HG03108 (cell line): ENCODE measurements around the gene NEU4.
"Not testable (repeated sequence)": the region's sequence is repeated elsewhere in the genome, so short reads cannot be mapped to it uniquely, and the experiment has no call there.

Experiments
- ATAC-seq: cut with Tn5 transposase; IDR thresholded peaks from one replicate; pipeline ENCODE4 v1.9.1; 2021; ENCODE audit warnings: moderate library complexity; ENCODE audit not compliant: unreplicated experiment

Gene NEU4

DNA sequence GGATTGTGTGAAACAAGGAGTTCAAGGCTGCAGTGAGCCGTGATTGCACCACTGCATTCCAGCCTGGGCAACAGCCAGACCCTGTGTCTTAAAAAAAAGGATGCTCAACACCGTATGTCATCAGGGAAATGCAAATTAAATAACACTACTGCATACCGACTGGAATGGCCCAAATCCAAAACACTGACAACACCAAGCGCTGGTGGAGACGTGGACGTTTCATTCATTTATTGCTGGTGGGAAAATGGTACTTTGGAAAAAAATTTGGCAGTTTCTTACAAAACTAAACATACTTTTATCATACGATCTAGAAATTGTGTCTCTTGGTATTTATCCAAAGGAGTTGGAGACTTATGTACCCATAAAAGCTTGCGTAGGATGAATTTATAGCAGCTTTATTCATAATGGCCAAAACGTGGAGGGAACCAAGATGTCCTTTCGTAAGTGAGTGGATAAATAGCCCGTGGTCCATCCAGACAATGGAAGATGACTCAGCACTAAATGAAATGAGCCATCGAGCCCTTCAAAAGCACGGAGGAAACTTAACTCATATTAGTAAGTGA is 24.2 kb downstream of the NEU4 start:
- no peak for ATAC-seq

DNA sequence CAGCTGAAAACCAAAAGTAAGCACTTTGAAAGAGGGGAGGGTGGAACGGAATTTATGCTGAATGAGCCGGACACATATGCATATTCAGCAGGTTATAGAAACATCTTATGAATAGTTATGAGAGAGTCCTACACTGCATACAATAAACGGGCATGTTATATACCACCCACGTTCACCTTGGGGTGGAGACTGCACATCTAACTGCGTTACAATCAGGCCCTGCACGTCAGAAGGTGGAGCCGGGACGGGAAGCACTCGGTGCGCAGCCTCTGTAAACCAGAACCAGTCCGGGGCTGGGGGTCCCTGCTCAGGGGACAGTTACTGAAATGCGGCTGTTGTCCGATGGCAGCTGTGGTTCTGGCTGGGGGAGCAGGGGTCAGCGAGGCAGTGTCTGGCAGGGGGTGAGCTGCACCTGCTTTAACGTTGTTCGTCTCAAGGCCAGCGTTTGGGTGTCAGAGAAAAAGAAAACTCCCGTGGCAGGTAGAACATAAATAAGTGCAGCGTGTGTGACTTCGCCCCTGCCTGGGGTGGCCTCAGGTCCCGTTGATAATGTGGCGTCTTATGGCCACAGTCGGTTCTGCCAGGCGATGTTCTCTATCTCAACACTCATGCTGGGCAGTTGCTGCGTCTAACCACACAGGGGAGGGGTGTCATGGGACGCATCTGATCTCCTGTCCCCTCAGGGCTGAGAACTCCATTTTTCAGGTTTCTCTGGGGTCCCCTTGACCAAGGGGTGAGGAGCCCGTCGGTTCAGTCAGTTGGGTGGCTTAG is 24.9 kb downstream of the NEU4 start:
- not testable (repeated sequence) for ATAC-seq

DNA sequence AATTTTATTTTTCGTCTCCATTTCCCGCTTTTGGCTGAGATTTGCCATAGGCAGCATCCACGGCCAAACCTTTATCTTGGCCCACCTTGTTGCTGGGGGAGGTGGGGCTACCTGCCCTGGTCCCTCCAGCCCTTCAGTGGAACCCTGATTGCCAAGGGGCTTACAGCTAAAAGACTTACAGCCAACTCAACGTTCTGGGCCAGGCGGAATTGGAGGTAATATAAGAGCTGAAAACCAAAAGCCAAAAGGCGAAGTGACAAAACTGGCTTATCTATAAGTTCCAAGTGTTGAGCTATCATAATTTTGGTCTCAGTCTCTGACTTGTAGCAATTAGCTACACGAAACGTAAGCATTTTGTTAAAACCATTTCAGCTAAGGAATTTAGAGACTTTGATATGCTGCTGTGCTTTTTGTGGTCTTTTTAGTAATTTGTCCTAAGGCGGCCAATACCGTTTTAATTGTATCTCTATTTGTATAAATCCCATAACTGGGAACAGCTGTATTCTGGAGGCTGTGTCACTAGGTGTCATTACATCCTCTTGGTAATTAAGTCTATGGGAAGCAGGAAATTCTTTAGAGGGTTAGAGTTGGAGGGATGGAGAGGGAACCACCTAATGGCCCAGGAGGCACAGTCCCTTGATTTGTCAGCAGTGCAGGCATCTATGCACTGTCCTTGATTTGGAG is 25.7 kb downstream of the NEU4 start:
- ATAC-seq: no peak

DNA sequence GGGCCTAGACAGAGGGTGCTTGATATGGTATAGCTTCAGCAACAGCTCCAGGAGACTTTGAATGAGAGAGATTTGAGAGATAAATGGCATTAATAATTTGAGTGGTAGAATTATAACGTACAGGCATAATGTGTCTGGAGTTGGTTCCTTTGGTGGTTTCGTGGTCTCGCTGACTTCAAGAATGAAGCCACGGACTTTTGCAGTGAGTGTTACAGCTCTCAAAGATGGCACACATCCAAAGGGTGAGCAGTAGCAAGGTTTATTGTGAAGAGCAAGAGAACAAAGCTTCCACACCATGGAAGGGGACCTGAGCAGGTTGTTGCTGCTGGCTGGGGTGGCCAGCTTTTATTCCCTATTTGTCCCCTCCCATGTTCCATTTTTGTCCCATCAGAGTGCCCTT is 26.6 kb downstream of the NEU4 start:
- no peak for ATAC-seq

GRCh38 chr2:241836292-241836691 is 27.3 kb downstream of the NEU4 start:
- no peak for ATAC-seq

DNA sequence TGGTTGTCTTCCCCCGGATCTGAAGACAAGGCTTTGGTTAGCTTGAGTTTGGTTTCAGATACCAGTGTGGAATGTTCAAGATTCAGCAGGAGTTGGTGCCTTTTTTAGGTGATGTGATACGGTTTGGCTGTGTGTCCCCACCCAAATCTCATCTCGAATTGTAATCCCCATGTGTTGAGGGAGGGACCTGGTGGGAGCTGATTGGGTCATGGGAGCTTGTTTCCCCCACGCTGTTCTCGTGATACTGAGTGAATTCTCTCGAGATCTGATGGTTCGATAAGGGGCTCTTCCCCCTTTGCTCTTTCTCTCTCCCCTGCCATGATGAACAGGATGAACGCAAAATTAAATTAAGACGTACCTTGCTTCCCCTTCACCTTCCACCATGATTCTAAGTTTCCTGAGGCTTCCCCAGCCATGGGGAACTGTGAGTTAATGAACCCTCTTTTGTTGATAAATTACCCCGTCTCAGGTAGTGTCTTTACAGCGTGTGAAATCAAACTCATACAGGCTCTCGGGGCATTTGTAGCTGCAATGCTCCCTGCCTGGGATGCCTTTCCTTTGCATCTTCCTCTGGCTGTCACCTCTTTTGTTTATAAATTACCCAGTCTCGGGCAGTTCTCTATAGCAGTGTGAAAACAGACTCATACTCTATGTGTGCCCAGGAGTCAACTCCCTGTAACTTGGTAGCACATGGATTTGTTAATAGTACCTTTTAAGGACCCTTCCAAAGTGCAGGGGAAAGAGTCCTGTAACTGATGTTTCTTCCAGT is 28.4 kb downstream of the NEU4 start:
- ATAC-seq: no peak

DNA sequence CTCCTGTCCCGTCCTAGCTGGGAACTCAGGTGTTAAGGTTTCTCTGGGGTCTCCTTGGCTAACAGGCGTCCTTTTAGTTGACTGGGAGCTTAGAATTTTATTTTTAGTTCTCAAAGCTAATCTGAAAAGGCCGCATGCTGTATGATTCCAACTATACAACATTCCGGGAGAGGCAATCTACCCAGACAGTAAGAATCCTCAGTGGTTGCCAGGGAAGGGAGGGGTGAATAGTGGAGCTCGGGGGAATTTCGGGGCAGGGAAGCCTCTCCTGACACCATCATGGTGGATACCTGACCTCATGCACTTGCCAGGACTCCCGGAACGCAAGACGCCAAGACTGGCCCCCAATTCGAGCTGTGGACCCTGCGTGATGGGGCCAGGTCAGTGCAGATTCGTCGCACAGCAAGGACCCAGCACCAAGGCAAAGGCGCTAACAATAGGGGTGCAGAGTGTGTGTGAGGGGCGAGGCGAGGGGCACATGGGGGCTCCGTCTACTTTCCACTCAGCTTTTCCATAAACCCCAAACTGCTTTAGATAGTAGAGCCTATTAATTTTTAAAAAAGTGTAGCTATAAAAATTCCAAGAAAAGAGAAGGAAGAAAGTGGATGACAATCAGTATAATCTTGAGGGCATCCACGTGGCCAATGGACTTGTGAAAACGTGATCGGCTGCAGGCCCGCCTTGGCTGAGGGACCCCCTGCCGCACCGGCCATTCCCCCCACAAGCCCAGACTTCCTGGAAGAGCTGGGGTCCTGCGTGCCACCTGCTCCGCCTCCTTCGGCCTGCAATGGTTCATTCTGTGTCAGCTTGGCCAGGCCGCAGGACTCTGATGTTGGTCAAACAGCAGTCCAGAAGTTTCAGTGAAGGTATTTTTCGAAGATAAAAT is 32.4 kb downstream of the NEU4 start:
- no peak for ATAC-seq

GRCh38 chr2:241842067-241842415 is 33.0 kb downstream of the NEU4 start:
- no peak for ATAC-seq

DNA sequence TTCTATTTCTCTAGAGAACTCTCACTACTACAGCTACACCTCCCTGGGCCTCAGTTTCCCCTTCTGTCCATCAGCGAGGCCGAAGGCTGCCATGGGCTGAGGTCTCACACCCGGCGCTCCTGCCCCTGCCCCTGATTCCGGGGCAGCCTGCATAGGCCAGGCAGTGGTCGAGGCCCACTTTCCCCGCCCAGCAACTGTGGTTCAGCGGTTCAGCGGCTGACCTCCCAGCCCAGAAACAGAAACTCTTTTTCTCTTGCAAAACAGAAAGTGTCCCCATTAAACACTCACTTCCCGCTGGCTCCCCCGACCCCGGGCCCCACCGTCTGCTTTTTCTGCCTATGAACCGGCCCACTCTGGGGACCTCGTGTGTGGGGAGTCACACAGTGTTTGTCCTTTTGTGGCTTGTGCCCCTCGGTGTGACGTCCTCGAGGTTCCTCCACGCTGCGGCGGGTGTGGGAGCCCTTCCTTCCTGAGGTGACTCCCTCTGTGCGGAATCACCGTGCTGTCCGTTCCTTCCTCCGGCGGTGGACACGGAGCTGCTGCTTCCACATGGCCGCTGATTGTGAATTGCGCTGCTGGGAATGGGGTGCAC is 33.7 kb downstream of the NEU4 start:
- ATAC-seq: peak; percentile 45

DNA sequence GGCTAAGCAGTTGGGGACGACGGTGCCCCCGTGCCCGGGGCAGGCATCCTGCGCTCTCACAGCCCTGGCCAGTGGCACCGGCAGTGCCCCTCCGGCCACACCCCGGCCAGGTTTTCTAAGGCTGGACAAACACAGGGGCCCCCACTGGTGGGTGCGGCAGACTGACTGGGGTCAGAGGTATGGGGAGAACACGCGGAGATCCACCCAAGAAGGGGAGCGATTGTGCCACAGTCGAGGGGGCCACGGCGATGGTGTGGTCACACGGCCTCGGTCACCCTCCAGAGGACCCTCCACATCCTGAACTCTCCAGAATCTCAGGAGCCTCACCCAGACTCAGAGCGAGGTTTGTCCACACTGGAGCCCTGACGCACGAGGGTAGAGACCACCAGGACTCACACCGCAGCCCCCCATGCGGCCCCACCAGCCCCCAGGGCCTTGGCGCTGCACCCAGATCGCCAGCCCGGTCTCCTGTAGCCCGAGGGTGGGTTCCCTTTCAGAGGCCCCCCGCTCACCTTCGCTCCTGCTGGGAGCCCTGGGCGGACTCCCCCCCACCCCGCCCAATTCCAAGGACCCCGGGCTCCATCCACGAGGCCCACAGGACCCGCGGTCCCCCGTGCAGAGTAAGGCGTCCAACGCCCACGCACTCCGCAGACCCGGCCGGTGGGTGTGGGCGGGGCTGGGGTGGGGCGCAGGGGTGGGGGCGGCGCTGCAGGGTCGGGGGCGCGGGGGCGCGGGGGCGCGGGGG is 34.5 kb downstream of the NEU4 start:
- ATAC-seq: no peak

GRCh38 chr2:241844066-241844728 is 35.2 kb downstream of the NEU4 start:
- ATAC-seq: peak; percentile 61

- no peak for ATAC-seq
Measured at GRCh38 chr2:241844831-241845578, 36.0 kb downstream of the NEU4 start.

- no peak for ATAC-seq
Measured at GRCh38 chr2:241846406-241846805, 37.4 kb downstream of the NEU4 start.

- ATAC-seq: no peak
Measured at GRCh38 chr2:241848761-241849615, 40.0 kb downstream of the NEU4 start.

DNA sequence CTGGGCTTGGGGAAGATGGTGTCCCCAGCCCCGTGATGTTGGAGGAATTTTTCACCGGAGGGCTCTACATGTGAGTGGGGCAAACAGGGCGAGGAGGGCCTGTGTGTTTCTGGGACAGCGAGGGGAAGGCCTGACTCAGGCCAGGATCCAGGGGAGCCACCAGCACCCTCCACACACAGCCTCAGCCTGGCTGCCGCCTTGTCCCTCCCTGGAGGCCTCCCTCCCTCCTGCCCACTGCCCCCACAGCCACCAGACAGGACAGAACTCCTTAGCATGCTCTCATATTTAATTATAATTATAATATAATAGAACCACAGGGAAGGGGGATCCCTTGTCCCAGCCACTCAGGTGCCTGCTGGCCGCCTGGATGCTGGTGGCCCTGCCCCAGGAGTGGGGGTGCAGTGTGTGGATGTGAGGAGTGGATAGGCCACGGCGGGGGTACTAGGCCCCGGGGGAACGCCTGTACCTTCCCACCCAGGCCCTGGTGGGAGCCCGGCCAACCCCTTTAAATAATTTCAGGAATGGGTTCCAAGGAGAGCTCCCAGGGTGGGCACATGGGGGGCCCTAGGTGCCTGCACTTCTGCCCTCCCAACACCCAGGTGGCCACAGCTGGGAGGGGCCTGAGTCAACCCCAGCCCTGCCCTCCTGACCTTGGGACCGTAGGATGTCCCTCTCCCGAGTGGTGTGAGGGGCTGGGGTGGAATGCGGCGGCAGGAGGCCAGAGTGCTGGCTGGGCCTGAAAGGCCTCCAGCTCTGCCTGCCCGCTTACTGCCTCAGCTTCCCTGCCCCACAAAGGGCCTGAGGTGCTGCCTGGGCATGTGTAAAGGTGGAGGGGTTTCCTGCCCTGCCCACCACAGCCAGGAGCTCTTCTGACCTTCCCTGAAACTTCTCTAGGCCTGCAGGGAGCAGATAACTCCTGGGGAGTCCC is 40.9 kb downstream of the NEU4 start:
- no peak for ATAC-seq
